GM18951 (cell line): ENCODE measurements around the gene GSTT4.

ENCODE experiments used
- POLR2A ChIP-seq: IDR thresholded peaks from 4 replicates; pipeline ENCODE4 v1.6.1; 2011; ENCODE audit warnings: mild to moderate bottlenecking; ENCODE audit not compliant: insufficient read length, insufficient read depth; ENCODE audit errors: extremely low read depth
- in situ Hi-C: fragments of 300-500 bp; cut with MboI; formaldehyde crosslinking; loops from one replicate; pipeline ENCODE4 v1.12.0; 2022; ENCODE audit warnings: low sequenced_read_pairs, mixed read lengths, inconsistent platforms; ENCODE audit not compliant: unreplicated experiment

GSTT4 gene

DNA sequence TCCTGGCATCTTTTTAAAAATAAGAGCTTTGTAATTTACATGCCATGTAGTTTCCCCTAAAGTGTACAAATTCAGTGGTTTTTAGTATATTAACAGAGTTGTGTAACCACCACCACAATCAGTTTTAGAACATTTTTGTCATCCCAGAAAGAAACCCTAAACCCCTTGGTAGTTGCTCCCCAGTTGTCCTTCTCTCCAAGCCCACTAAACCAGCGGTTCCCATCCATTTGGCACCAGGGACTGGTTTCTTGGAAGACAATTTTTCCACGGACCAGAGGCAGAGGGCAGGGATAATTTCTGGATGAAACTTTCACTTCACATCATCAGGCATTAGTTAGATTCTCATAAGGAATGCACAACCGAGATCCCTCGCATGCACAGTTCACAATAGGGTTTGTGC, 28.5 kb upstream of the GSTT4 start:
- TF ChIP-seq POLR2A: no peak
- in situ Hi-C loops: no loop called here

DNA sequence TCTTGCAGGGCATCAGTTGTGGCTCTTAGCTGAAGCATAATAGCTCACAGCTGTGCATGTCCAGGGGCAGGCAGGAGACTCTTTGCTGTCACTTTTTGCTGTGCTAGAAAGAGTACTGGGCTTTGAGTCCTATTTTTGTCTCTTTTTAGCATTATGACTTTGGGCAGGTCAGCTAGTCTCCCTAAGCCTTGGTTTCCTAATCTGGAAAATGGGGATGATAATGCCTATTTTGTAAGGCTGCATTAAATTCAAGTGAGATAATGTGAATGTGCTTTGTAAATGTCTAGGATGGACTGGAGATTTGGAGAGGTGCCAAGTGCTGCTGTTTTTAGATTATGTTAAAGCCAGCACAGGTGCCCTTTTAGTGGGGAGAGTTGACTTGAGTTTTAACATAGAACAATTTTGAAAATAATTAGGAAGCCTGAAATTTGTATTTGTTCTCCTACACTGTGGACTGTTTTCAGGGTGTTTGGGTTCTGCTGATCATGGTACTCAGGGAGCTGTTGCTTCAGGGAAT, 25.0 kb upstream of the GSTT4 start:
- no peak for TF ChIP-seq POLR2A
- in situ Hi-C loops: no loop called here

DNA sequence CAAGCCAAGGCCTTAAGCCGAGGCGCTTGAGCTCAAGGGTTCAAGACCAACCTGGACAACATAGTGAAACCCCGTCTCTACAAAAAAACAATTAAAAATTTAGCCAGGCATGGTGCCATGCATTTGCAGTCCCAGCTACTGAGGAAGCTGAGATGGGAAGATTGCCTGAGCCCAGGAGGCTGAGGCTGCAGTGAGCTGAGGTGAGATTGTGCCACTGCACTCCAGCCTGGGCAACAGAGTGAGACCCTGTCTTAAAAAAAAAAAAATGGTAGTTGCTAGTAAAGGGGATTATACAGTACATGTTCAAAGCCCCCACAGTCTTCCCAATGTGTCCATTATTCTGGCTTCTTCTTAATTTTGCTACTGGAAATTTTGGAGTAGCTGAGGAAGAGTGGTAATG, 24.1 kb upstream of the GSTT4 start:
- in situ Hi-C loops: no loop called here
- TF ChIP-seq POLR2A: no peak

DNA sequence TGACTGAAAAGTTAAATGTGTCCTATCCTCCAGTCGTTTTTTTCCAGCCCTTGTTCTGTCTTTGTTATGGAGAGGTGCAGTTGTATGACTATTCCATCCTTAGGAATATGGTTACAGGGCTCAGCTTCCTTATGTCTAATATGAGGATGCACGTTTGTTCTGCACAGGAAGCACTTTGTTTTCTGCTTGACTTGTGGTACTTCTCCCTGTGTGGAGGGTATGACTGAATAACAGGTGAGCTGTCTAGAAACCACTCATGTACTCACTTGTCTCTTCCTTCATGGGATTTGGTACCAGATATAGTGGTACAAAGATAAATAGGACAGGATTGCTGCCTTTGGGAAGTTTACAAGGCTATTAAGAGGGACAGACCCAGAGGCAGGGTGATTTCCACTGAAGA, 23.3 kb upstream of the GSTT4 start:
- in situ Hi-C loops: no loop called here
- no peak for TF ChIP-seq POLR2A

DNA sequence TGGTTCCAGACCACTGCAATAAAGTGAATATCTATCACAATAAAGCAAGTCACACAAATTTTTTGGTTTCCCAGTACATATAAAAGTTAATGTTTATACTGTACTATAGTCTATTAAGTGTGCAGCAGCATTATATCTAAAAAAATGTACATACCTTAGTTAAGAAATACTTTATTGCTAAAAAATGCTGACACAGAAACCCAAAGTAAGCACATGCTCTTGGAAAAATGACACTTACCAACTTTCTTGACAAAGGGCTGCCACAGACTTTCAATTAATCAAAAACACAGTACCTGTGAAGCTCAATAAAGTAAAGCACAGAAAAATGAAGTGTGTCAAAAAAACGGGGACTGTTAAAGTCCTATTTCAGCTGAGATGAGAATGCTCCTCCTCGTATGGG, 22.7 kb upstream of the GSTT4 start:
- in situ Hi-C loops: no loop called here
- no peak for TF ChIP-seq POLR2A

- no peak for TF ChIP-seq POLR2A
- in situ Hi-C loops: no loop called here
Observed at GRCh38 chr22:24027389-24027975, 22.2 kb upstream of the GSTT4 start.

GRCh38 chr22:24026733-24027132, 21.5 kb upstream of the GSTT4 start:
- in situ Hi-C loops: no loop called here
- no peak for TF ChIP-seq POLR2A

GRCh38 chr22:24026056-24026455, 20.8 kb upstream of the GSTT4 start:
- no peak for TF ChIP-seq POLR2A
- in situ Hi-C loops: no loop called here

- TF ChIP-seq POLR2A: no peak
- in situ Hi-C loops: no loop called here
Observed at GRCh38 chr22:24025475-24025874, 20.2 kb upstream of the GSTT4 start.

DNA sequence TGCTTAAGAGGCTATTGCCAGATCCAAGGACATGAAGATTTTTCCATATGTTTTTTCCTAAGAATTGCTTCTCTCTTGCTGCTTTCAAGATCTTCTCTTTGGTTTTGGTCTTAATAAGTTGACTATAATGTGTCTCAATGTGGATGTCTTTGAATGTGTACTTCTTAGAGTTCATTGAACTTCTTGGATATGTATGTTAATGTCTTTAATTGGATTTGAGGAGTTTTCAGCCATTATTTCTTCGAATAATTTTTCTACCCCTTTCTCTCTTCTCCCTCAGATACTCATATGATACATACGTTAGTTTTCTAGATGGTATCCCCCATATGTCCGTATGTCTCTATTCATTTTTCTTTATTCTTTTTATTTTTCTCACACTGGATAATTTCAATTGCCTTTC, 19.1 kb upstream of the GSTT4 start:
- TF ChIP-seq POLR2A: no peak
- in situ Hi-C loops: no loop called here

GRCh38 chr22:24023204-24023789, 18.0 kb upstream of the GSTT4 start:
- no peak for TF ChIP-seq POLR2A

GRCh38 chr22:24021304-24021703, 16.1 kb upstream of the GSTT4 start:
- in situ Hi-C loops: no loop called here
- no peak for TF ChIP-seq POLR2A

More at GRCh38 chr22:24023204-24023789, 18.0 kb upstream of the GSTT4 start:
- in situ Hi-C loops: no loop called here

- TF ChIP-seq POLR2A: no peak
- in situ Hi-C loops: no loop called here
Observed at GRCh38 chr22:24016156-24016555, 10.9 kb upstream of the GSTT4 start.

DNA sequence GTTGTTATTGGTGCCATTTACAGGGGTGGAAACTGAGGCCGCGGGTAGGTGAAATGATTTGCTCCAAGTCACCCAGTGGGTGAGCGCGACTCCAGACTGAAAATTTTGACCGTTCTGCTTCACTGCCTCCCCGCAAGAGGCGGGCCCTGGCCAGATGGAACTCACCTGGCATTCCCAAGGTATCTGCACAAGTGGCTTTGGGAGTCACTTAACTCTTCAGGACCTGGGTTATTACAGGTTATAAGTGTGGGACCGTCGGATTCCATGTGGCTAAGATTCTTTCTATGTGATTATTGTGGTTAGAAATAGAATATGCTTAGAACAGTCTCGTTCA, 6.4 kb upstream of the GSTT4 start:
- in situ Hi-C loops: no loop called here
- TF ChIP-seq POLR2A: no peak

- no peak for TF ChIP-seq POLR2A
- in situ Hi-C loops: no loop called here
Observed at GRCh38 chr22:24010018-24010391, 4.8 kb upstream of the GSTT4 start.
